Keratinocyte (primary cell): ENCODE data around the gene SIGLECL1. TPM values are rescaled to one million over a fixed set of nuclear protein-coding genes. Genes with fewer than 3 reads are reported as not detected.
A peak's percentile ranks its signal among the peaks of the same experiment; 100 is the strongest.

Experiments used
- DNase-seq: peaks from one replicate; pipeline ENCODE4 v3.0.0-alpha.2; 2011; ENCODE audit warnings: low read depth, missing footprints, low spot score
- FAIRE-seq: peaks from 2 replicates; lab custom pipeline; 2011; peaks lifted over from hg19 to GRCh38; lab: Jason Lieb, UNC
- H2AFZ ChIP-seq: 2 replicates; pipeline ENCODE4 v1.6.0; 2012; ENCODE audit warnings: low read length, control low read depth, inconsistent platforms; ENCODE audit not compliant: control insufficient read depth
- H3K27ac ChIP-seq: 2 replicates; pipeline ENCODE4 v1.5.1; 2011; ENCODE audit warnings: low read length; ENCODE audit not compliant: control insufficient read depth, insufficient read depth
- H3K27me3 ChIP-seq: 3 replicates; pipeline ENCODE4 v1.6.0; 2011; ENCODE audit warnings: low read length; ENCODE audit not compliant: control insufficient read depth, insufficient read depth; ENCODE audit errors: extremely low read depth
- H3K36me3 ChIP-seq, 2 experiments: 2 replicates in 1 of 2; 3 replicates in 1 of 2; pipeline ENCODE4 v1.5.1; 2011; ENCODE audit warnings: low read length in 2 of 2, mild to moderate bottlenecking in 1 of 2; ENCODE audit not compliant: control insufficient read depth in 2 of 2, insufficient read depth in 2 of 2; ENCODE audit errors: extremely low read depth in 1 of 2
- H3K4me1 ChIP-seq: 3 replicates; pipeline ENCODE4 v1.5.1; 2011; ENCODE audit warnings: low read length; ENCODE audit not compliant: control insufficient read depth, insufficient read depth; ENCODE audit errors: extremely low read depth
- H3K4me2 ChIP-seq: 3 replicates; pipeline ENCODE4 v1.6.0; 2011; ENCODE audit warnings: low read depth, low read length; ENCODE audit not compliant: control insufficient read depth, insufficient read depth; ENCODE audit errors: extremely low read depth
- H3K4me3 ChIP-seq, 3 experiments: fragments of 200-600 bp in 1 of 3; sonication (generic) in 1 of 3; 2 replicates in 2 of 3; 3 replicates in 1 of 3; pipeline ENCODE4 v1.5.1; 2011 to 2016; ENCODE audit warnings: low read length in 3 of 3, mild to moderate bottlenecking in 3 of 3, control low read depth in 2 of 3, inconsistent platforms in 1 of 3, low read depth in 1 of 3, mixed read lengths in 1 of 3, mixed run types in 1 of 3, moderate library complexity in 1 of 3; ENCODE audit not compliant: control insufficient read depth in 2 of 3, insufficient read depth in 2 of 3; ENCODE audit errors: extremely low read depth in 1 of 3
- H3K79me2 ChIP-seq: 2 replicates; pipeline ENCODE4 v1.6.0; 2012; ENCODE audit warnings: low read length; ENCODE audit not compliant: control insufficient read depth, insufficient read depth
- H3K9ac ChIP-seq: 3 replicates; pipeline ENCODE4 v1.6.0; 2011; ENCODE audit warnings: low read length; ENCODE audit not compliant: control insufficient read depth, insufficient read depth; ENCODE audit errors: extremely low read depth
- H3K9me1 ChIP-seq: 3 replicates; pipeline ENCODE4 v1.6.0; 2011; ENCODE audit warnings: low read length; ENCODE audit not compliant: control insufficient read depth, insufficient read depth; ENCODE audit errors: extremely low read depth
- H3K9me3 ChIP-seq: 2 replicates; pipeline ENCODE4 v1.5.1; 2012; ENCODE audit warnings: low read depth, low read length; ENCODE audit not compliant: control insufficient read depth
- H4K20me1 ChIP-seq: 3 replicates; pipeline ENCODE4 v1.6.0; 2011; ENCODE audit warnings: low read length; ENCODE audit not compliant: control insufficient read depth, insufficient read depth; ENCODE audit errors: extremely low read depth
- CTCF ChIP-seq, 3 experiments: IDR thresholded peaks in 1 of 3; conservative IDR thresholded peaks in 1 of 3; optimal IDR thresholded peaks in 1 of 3; 2 replicates in 2 of 3; 3 replicates in 1 of 3; pipeline versions ENCODE3 to v1.5.1; 2011; ENCODE audit warnings: low read length in 3 of 3, mild to moderate bottlenecking in 3 of 3, moderate library complexity in 2 of 3, control low read depth in 1 of 3, inconsistent platforms in 1 of 3; ENCODE audit not compliant: insufficient read depth in 2 of 3; ENCODE audit errors: extremely low read depth in 1 of 3
- EZH2 ChIP-seq: IDR thresholded peaks from one replicate; pipeline ENCODE4 v1.6.1; 2012; ENCODE audit warnings: inconsistent platforms, mild to moderate bottlenecking, low read length, moderate library complexity
- dilution Hi-C: fragments of 300-500 bp; cut with MboI; formaldehyde crosslinking; loops from one replicate; pipeline ENCODE4 v1.7.0; 2020; ENCODE audit warnings: low sequenced_read_pairs; ENCODE audit not compliant: extremely low pct_ligation_motif_present
- polyA plus RNA-seq, 5 experiments: library from polyadenylated mRNA; depleted of rRNA in 3 of 5; stranded (reverse) in 3 of 5; stranded (forward) in 1 of 5; unstranded in 1 of 5; fragments of >200 nt; gene quantifications; 1 replicate in 1 of 5; 2 replicates in 3 of 5; 3 replicates in 1 of 5; pipeline versions ENCODE4 v1.2.1 to v1.2.3, GENCODE V29; 2011 to 2012; ENCODE audit warnings: missing spikeins in 2 of 5, low read depth in 1 of 5, low replicate concordance in 1 of 5

Gene SIGLECL1
- polyA plus RNA-seq, 1 donor (not counting 4 experiments of a cell fraction or from before 2014, with no cell fraction given) = not detected

GRCh38 chr19:51259348-51260245, 8.7 kb downstream of the SIGLECL1 start:
- Histone ChIP-seq H3K27me3 (no peaks in the 10 kb centered on the region), H3K36me3 (no peaks in the 10 kb centered on the region), H3K4me1 (no peaks in the 10 kb centered on the region), H3K4me2 (no peak overlapping the region), H3K4me3 (no peak overlapping the region), H3K9me1 (no peaks in the 10 kb centered on the region), H3K9me3 (no peaks in the 10 kb centered on the region), H2AFZ (no peak overlapping the region), H3K79me2 (no peaks in the 10 kb centered on the region), H3K9ac (no peak overlapping the region), H4K20me1 (no peaks in the 10 kb centered on the region), H3K27ac (no peak overlapping the region)
- peak; percentile 77 to 84 (median 81) for TF ChIP-seq CTCF (optimal IDR thresholded peaks at IDR 0.05 in 1 of 3, IDR thresholded peaks at IDR 0.05 in 1 of 3, conservative IDR thresholded peaks at IDR 0.05 in 1 of 3; ENCODE audit: extremely low read depth in 1 of 3, insufficient read depth in 2 of 3, low read length in 3 of 3)
- TF ChIP-seq EZH2 = no peak
- dilution Hi-C loops = no loop called here
- FAIRE-seq (peak; percentile 23), DNase-seq (no peak)

GRCh38 chr19:51263808-51264207, 12.9 kb downstream of the SIGLECL1 start:
- FAIRE-seq (no peak), DNase-seq (no peak)
- Histone ChIP-seq H3K27ac (no peak overlapping the region), H3K79me2 (no peaks in the 10 kb centered on the region), H3K36me3 (no peaks in the 10 kb centered on the region), H4K20me1 (no peaks in the 10 kb centered on the region), H3K9me3 (no peaks in the 10 kb centered on the region), H3K4me1 (no peaks in the 10 kb centered on the region), H3K9me1 (no peaks in the 10 kb centered on the region), H3K4me2 (no peak overlapping the region), H3K4me3 (no peak overlapping the region), H2AFZ (no peak overlapping the region), H3K9ac (no peak overlapping the region), H3K27me3 (no peaks in the 10 kb centered on the region)
- dilution Hi-C loops = no loop called here
- TF ChIP-seq EZH2 (no peak), CTCF (optimal IDR thresholded peaks at IDR 0.05 in 1 of 3, IDR thresholded peaks at IDR 0.05 in 1 of 3, conservative IDR thresholded peaks at IDR 0.05 in 1 of 3; ENCODE audit: extremely low read depth in 1 of 3, insufficient read depth in 2 of 3, low read length in 3 of 3) (no peak)
